CD4-positive, alpha-beta T cell treated with Interleukin-6 at 100 ng/mL for 8 hours (primary cell): Measurements from ENCODE around the gene SC5D.

ENCODE experiments used
- DNase-seq: peaks from one replicate; pipeline ENCODE4 v3.0.0-alpha.2; 2020; ENCODE audit warnings: mixed read lengths, low spot score

The SC5D gene

DNA sequence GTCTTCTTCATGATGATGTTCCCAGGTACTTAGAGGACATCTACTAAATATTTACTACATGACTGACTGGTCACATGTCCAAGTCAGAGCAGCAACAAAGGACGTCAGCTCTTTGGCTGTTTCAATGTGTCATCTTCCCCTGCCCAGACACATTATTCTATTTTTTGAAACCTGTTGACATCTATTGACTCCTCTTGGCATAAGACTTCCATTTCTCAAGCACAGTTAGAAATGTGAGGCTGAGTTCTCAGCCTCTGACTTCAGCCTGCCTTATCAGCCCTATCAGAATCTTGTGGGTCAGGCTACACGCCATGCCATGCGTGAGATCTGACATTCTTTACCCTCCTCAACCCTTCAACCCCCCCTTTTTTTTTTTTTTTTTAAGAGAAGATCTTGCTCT is 63.8 kb downstream of the SC5D start:
- DNase-seq: no peak
